Islet of Langerhans (tissue), 1 donor: ENCODE measurements around the gene ACOT8.
"Not testable (repeated sequence)": the region's sequence is repeated elsewhere in the genome, so short reads cannot be mapped to it uniquely, and the experiment has no call there.

Source experiments
- FAIRE-seq: peaks from one replicate; lab custom pipeline; 2011; peaks lifted over from hg19 to GRCh38; lab: Jason Lieb, UNC

ACOT8 gene

GRCh38 chr20:45826381-45827019 lies 30.7 kb downstream of the ACOT8 start:
- FAIRE-seq: no peak

GRCh38 chr20:45823949-45824835 lies 33.0 kb downstream of the ACOT8 start:
- FAIRE-seq: no peak

- no peak for FAIRE-seq
Measured at GRCh38 chr20:45822857-45823256, 34.3 kb downstream of the ACOT8 start.

GRCh38 chr20:45821947-45822346 lies 35.2 kb downstream of the ACOT8 start:
- FAIRE-seq: no peak

- no peak for FAIRE-seq
Measured at GRCh38 chr20:45819466-45819865, 37.7 kb downstream of the ACOT8 start.

GRCh38 chr20:45818239-45818638 lies 39.0 kb downstream of the ACOT8 start:
- no peak for FAIRE-seq

GRCh38 chr20:45817376-45818194 lies 39.6 kb downstream of the ACOT8 start:
- no peak for FAIRE-seq

- no peak for FAIRE-seq
Measured at GRCh38 chr20:45816951-45817350, 40.2 kb downstream of the ACOT8 start.

GRCh38 chr20:45814314-45814713 lies 42.9 kb downstream of the ACOT8 start:
- no peak for FAIRE-seq

- FAIRE-seq: no peak
Measured at GRCh38 chr20:45813489-45813888, 43.7 kb downstream of the ACOT8 start.

- no peak for FAIRE-seq
Measured at GRCh38 chr20:45813006-45813340, 44.2 kb downstream of the ACOT8 start.

- peak; percentile 93 for FAIRE-seq
Measured at GRCh38 chr20:45812157-45813005, 44.8 kb downstream of the ACOT8 start, which contains the start of gene UBE2C. TSS of gene UBE2C (plus strand) at chr20:45812644. CDS start at chr20:45812696, 52 bp downstream.

GRCh38 chr20:45810191-45810970 lies 46.8 kb downstream of the ACOT8 start:
- no peak for FAIRE-seq

GRCh38 chr20:45801851-45802250 lies 55.3 kb downstream of the ACOT8 start:
- no peak for FAIRE-seq

- FAIRE-seq: no peak
Measured at GRCh38 chr20:45798935-45799642, 58.1 kb downstream of the ACOT8 start.

GRCh38 chr20:45797955-45798354 lies 59.2 kb downstream of the ACOT8 start:
- FAIRE-seq: not testable (repeated sequence)

- FAIRE-seq: not testable (repeated sequence)
Measured at GRCh38 chr20:45797510-45797909, 59.7 kb downstream of the ACOT8 start.

GRCh38 chr20:45796337-45797065 lies 60.7 kb downstream of the ACOT8 start:
- FAIRE-seq: no peak

GRCh38 chr20:45792317-45793118 lies 64.7 kb downstream of the ACOT8 start:
- no peak for FAIRE-seq
